SK-N-SH (cell line): ENCODE results near the gene CIB4. TPM values are rescaled to one million over a fixed set of nuclear protein-coding genes. Genes with fewer than 3 reads are reported as not detected.

ENCODE experiments used
- CTCF ChIA-PET: fragments of 300-600, 350-600 bp; formaldehyde crosslinking; extraction: SDS; loops from one replicate; lab custom pipeline; 2021; lab: Yijun Ruan, JAX
- POLR2A ChIA-PET: fragments of 350-600 bp; sonication (Branson Sonifier 250); formaldehyde crosslinking; extraction: SDS; loops from one replicate; lab custom pipeline; 2020; ENCODE audit warnings: antibody characterized with exemption, inconsistent platforms; lab: Yijun Ruan, JAX
- DNase-seq: peaks from one replicate; pipeline ENCODE4 v3.0.0; 2012
- H2AFZ ChIP-seq: fragments of 200-600 bp; sonication (generic); 2 replicates; pipeline ENCODE4 v1.8.1; 2016; ENCODE audit warnings: antibody characterized with exemption, mild to moderate bottlenecking, low read depth
- H3F3A ChIP-seq: fragments of 200-600 bp; sonication (generic); replicated peaks from 2 replicates; pipeline ENCODE3; 2016; ENCODE audit warnings: antibody characterized with exemption, mild to moderate bottlenecking; ENCODE audit not compliant: insufficient read depth
- H3K27ac ChIP-seq, 2 experiments: fragments of 200-500 bp in 1 of 2; fragments of 200-600 bp in 1 of 2; sonication (Bioruptor generic) in 1 of 2; sonication (generic), shearing (Covaris generic) in 1 of 2; 2 replicates each; pipeline versions ENCODE4 v1.5.1 to v1.6.1; 2014 to 2016; ENCODE audit warnings: low read depth in 2 of 2, inconsistent platforms in 1 of 2, low read length in 1 of 2, mild to moderate bottlenecking in 1 of 2, mixed read lengths in 1 of 2
- H3K27me3 ChIP-seq: fragments of 200-600 bp; sonication (generic), shearing (Covaris generic); 2 replicates; pipeline ENCODE4 v1.6.1; 2016; ENCODE audit warnings: mixed run types; ENCODE audit not compliant: insufficient read depth
- H3K36me3 ChIP-seq, 2 experiments: fragments of 200-500 bp in 1 of 2; fragments of 200-600 bp in 1 of 2; sonication (Bioruptor generic) in 1 of 2; sonication (generic) in 1 of 2; replicated peaks in 1 of 2; 2 replicates each; pipeline versions ENCODE3 to v1.5.1; 2014 to 2016; ENCODE audit warnings: low read length in 1 of 2, mild to moderate bottlenecking in 1 of 2; ENCODE audit not compliant: insufficient read depth in 2 of 2, control insufficient read depth in 1 of 2
- H3K4me1 ChIP-seq, 2 experiments: fragments of 200-500 bp in 1 of 2; fragments of 200-600 bp in 1 of 2; sonication (Bioruptor generic) in 1 of 2; sonication (generic), shearing (Covaris generic) in 1 of 2; 2 replicates each; pipeline versions ENCODE4 v1.5.1 to v1.6.1; 2014 to 2016; ENCODE audit warnings: low read depth in 1 of 2, low read length in 1 of 2, mixed run types in 1 of 2; ENCODE audit not compliant: insufficient read depth in 2 of 2, control insufficient read depth in 1 of 2
- H3K4me2 ChIP-seq: fragments of 200-600 bp; sonication (generic), shearing (Covaris generic); 2 replicates; pipeline ENCODE4 v1.6.1; 2017; ENCODE audit warnings: mixed run types
- H3K4me3 ChIP-seq, 2 experiments: fragments of 200-500 bp in 1 of 2; fragments of 200-600 bp in 1 of 2; sonication (Bioruptor generic) in 1 of 2; sonication (generic), shearing (Covaris generic) in 1 of 2; 2 replicates each; pipeline versions ENCODE4 v1.5.1 to v1.8.1; 2014 to 2016; ENCODE audit warnings: low read depth in 2 of 2, inconsistent platforms in 1 of 2, low read length in 1 of 2, mild to moderate bottlenecking in 1 of 2, mixed read lengths in 1 of 2, moderate library complexity in 1 of 2
- H3K79me2 ChIP-seq: fragments of 200-600 bp; sonication (generic); 2 replicates; pipeline ENCODE4 v1.8.1; 2017; ENCODE audit warnings: mild to moderate bottlenecking; ENCODE audit not compliant: insufficient read depth
- H3K9ac ChIP-seq: fragments of 200-600 bp; sonication (generic); 2 replicates; pipeline ENCODE4 v1.6.1; 2017; ENCODE audit warnings: mixed run types
- H3K9me2 ChIP-seq: fragments of 200-600 bp; sonication (generic); 2 replicates; pipeline ENCODE4 v1.6.1; 2017; ENCODE audit warnings: mixed run types
- H3K9me3 ChIP-seq: fragments of 200-600 bp; sonication (generic); 2 replicates; pipeline ENCODE4 v1.6.1; 2017; ENCODE audit warnings: mixed run types, mild to moderate bottlenecking, moderate library complexity
- H4K20me1 ChIP-seq: fragments of 200-600 bp; sonication (generic); 2 replicates; pipeline ENCODE4 v1.6.1; 2017; ENCODE audit warnings: mild to moderate bottlenecking, mixed run types; ENCODE audit not compliant: insufficient read depth
- EP300 ChIP-seq, 2 experiments: IDR thresholded peaks; 2 replicates each; pipeline versions ENCODE4 v1.4.0 to v1.6.1; 2012; ENCODE audit warnings: borderline replicate concordance in 1 of 2, low read depth in 1 of 2, low read length in 1 of 2
- EZH2phosphoT487 ChIP-seq: fragments of 200-600 bp; sonication (generic); IDR thresholded peaks from 2 replicates; pipeline ENCODE4 v1.6.1; 2017; ENCODE audit warnings: low read depth, mixed run types, mild to moderate bottlenecking, antibody characterized with exemption, moderate library complexity, borderline replicate concordance
- FOSL2 ChIP-seq: IDR thresholded peaks from 2 replicates; pipeline ENCODE4 v1.4.0; 2012; ENCODE audit warnings: low read depth, mild to moderate bottlenecking, moderate library complexity, borderline replicate concordance
- FOXJ3 ChIP-seq: sonication (generic); formaldehyde crosslinking; IDR thresholded peaks from 2 replicates; pipeline ENCODE4 v1.5.1; 2020; ENCODE audit warnings: mild to moderate bottlenecking, missing genetic modification reagents
- FOXM1 ChIP-seq: IDR thresholded peaks from 2 replicates; pipeline ENCODE4 v1.4.0; 2012; ENCODE audit warnings: low read depth, mild to moderate bottlenecking
- JUND ChIP-seq: IDR thresholded peaks from 2 replicates; pipeline ENCODE4 v1.4.0; 2012
- NFIC ChIP-seq: IDR thresholded peaks from 2 replicates; pipeline ENCODE4 v1.4.0; 2012; ENCODE audit warnings: borderline replicate concordance
- NRF1 ChIP-seq: IDR thresholded peaks from 2 replicates; pipeline ENCODE4 v1.6.1; 2012; ENCODE audit warnings: low read depth, mild to moderate bottlenecking, low read length
- RAD21 ChIP-seq: IDR thresholded peaks from 2 replicates; pipeline ENCODE4 v1.6.1; 2012; ENCODE audit warnings: mild to moderate bottlenecking, low read length
- TEAD4 ChIP-seq: IDR thresholded peaks from 2 replicates; pipeline ENCODE4 v1.4.0; 2012; ENCODE audit warnings: mild to moderate bottlenecking, borderline replicate concordance; ENCODE audit not compliant: insufficient read depth
- YY1 ChIP-seq: IDR thresholded peaks from 2 replicates; pipeline ENCODE4 v1.4.0; 2012; ENCODE audit warnings: low read depth, mild to moderate bottlenecking
- WGBS: methylation state at CpG from one replicate; pipeline ENCODE4 v1.1.6; 2017; ENCODE audit warnings: low lambda C conversion rate; 5-methylcytosine and 5-hydroxymethylcytosine counted together
- polyA plus RNA-seq, 3 experiments: library from polyadenylated mRNA; depleted of rRNA; stranded (reverse); fragments of >200 nt; gene quantifications; 2 replicates each; pipeline ENCODE4 v1.2.3, GENCODE V29; 2012
- TF ChIP-seq, protein P1 (sequence below): IDR thresholded peaks from 2 replicates; pipeline ENCODE4 v1.6.1; 2012; ENCODE audit warnings: mild to moderate bottlenecking, low read depth, low read length, moderate library complexity
- TF ChIP-seq, protein P2 (sequence below): fragments of 200-600 bp; sonication (generic); IDR thresholded peaks from 2 replicates; pipeline ENCODE4 v1.6.1; 2017; ENCODE audit warnings: antibody characterized with exemption, mild to moderate bottlenecking, moderate library complexity
- TF ChIP-seq, protein P3 (sequence below): IDR thresholded peaks from 2 replicates; pipeline ENCODE4 v1.4.0; 2012; ENCODE audit warnings: low read depth
- TF ChIP-seq, protein P4 (sequence below): fragments of 150-350 bp; IDR thresholded peaks from 2 replicates; pipeline ENCODE4 v1.6.1; 2016; ENCODE audit warnings: mild to moderate bottlenecking, low read depth, low read length

Gene CIB4
- polyA plus RNA-seq, 1 of the 3 experiments (the other 2 are of a cell fraction): not detected

DNA sequence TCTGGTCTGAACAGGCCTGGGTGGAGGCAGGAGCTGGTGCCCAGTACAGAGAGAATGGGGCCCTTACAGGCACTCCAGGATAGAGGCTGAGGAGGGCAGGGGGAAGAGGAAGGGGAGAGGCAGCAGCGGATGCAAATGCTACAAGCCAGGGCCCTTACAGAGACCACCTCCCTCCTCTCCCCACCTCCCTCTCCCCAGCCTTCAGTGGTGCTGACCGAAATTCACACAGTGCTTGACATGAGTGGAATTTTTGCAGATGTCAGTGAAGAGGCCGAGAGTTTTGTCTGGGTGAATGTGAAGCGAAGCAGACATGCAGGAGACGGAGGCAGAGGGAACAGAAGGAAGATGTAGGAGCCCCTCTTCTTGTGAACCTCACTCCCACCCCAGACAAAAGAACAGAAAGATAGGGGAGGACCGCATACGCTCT lies 31.9 kb downstream of the CIB4 start:
- no peaks in the 10 kb centered on the region for H4K20me1 ChIP-seq
- H3K36me3 ChIP-seq: no peaks in the 10 kb centered on the region
- H3K27ac ChIP-seq: no peak overlapping the region
- DNase-seq: no peak
- H3K79me2 ChIP-seq: no peaks in the 10 kb centered on the region
- H3K4me1 ChIP-seq: peaks cover 0 to 24% of the 10 kb centered on the region in 2 experiments; a peak in 1 of 4 replicates
- H3F3A ChIP-seq: no peaks in the 10 kb centered on the region
- H3K27me3 ChIP-seq: peaks cover 41% of the 10 kb centered on the region
- ChIA-PET POLR2A (no interaction called here), CTCF (interaction anchor here (1.2 to 18.4 kb wide), 2 partner anchors 80 to 130 kb away, joined by 3 to 944 read pairs; no protein-coding TSS in a partner anchor)
- no peak overlapping the region for H3K9ac ChIP-seq
- no peak overlapping the region for H2AFZ ChIP-seq
- no peaks in the 10 kb centered on the region for H3K9me2 ChIP-seq
- no peak overlapping the region for H3K4me2 ChIP-seq
- TF ChIP-seq, protein P1, sequence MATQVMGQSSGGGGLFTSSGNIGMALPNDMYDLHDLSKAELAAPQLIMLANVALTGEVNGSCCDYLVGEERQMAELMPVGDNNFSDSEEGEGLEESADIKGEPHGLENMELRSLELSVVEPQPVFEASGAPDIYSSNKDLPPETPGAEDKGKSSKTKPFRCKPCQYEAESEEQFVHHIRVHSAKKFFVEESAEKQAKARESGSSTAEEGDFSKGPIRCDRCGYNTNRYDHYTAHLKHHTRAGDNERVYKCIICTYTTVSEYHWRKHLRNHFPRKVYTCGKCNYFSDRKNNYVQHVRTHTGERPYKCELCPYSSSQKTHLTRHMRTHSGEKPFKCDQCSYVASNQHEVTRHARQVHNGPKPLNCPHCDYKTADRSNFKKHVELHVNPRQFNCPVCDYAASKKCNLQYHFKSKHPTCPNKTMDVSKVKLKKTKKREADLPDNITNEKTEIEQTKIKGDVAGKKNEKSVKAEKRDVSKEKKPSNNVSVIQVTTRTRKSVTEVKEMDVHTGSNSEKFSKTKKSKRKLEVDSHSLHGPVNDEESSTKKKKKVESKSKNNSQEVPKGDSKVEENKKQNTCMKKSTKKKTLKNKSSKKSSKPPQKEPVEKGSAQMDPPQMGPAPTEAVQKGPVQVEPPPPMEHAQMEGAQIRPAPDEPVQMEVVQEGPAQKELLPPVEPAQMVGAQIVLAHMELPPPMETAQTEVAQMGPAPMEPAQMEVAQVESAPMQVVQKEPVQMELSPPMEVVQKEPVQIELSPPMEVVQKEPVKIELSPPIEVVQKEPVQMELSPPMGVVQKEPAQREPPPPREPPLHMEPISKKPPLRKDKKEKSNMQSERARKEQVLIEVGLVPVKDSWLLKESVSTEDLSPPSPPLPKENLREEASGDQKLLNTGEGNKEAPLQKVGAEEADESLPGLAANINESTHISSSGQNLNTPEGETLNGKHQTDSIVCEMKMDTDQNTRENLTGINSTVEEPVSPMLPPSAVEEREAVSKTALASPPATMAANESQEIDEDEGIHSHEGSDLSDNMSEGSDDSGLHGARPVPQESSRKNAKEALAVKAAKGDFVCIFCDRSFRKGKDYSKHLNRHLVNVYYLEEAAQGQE: no peak
- TF ChIP-seq, protein P2, sequence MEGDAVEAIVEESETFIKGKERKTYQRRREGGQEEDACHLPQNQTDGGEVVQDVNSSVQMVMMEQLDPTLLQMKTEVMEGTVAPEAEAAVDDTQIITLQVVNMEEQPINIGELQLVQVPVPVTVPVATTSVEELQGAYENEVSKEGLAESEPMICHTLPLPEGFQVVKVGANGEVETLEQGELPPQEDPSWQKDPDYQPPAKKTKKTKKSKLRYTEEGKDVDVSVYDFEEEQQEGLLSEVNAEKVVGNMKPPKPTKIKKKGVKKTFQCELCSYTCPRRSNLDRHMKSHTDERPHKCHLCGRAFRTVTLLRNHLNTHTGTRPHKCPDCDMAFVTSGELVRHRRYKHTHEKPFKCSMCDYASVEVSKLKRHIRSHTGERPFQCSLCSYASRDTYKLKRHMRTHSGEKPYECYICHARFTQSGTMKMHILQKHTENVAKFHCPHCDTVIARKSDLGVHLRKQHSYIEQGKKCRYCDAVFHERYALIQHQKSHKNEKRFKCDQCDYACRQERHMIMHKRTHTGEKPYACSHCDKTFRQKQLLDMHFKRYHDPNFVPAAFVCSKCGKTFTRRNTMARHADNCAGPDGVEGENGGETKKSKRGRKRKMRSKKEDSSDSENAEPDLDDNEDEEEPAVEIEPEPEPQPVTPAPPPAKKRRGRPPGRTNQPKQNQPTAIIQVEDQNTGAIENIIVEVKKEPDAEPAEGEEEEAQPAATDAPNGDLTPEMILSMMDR: no peak
- TF ChIP-seq RAD21 (no peak), FOXM1 (no peak), TEAD4 (no peak), YY1 (no peak), JUND (no peak), FOXJ3 (CRISPR knock-in tag) (no peak), NRF1 (no peak), NFIC (no peak), EZH2phosphoT487 (no peak), EP300 (IDR thresholded peaks at IDR 0.05; ENCODE audit: borderline replicate concordance in 1 of 2, low read depth in 1 of 2, low read length in 1 of 2) (no peak), FOSL2 (no peak)
- TF ChIP-seq, protein P3, sequence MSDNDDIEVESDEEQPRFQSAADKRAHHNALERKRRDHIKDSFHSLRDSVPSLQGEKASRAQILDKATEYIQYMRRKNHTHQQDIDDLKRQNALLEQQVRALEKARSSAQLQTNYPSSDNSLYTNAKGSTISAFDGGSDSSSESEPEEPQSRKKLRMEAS: no peak
- TF ChIP-seq, protein P4, sequence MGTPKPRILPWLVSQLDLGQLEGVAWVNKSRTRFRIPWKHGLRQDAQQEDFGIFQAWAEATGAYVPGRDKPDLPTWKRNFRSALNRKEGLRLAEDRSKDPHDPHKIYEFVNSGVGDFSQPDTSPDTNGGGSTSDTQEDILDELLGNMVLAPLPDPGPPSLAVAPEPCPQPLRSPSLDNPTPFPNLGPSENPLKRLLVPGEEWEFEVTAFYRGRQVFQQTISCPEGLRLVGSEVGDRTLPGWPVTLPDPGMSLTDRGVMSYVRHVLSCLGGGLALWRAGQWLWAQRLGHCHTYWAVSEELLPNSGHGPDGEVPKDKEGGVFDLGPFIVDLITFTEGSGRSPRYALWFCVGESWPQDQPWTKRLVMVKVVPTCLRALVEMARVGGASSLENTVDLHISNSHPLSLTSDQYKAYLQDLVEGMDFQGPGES: no peak
- WGBS: 75% methylated on average over 7 of the region's 7 CpGs
- no peaks in the 10 kb centered on the region for H3K9me3 ChIP-seq
- H3K4me3 ChIP-seq: no peak overlapping the region
